Measurements from ENCODE around the gene RTL10.
A peak's percentile ranks its signal among the peaks of the same experiment; 100 is the strongest.

The RTL10 gene

DNA sequence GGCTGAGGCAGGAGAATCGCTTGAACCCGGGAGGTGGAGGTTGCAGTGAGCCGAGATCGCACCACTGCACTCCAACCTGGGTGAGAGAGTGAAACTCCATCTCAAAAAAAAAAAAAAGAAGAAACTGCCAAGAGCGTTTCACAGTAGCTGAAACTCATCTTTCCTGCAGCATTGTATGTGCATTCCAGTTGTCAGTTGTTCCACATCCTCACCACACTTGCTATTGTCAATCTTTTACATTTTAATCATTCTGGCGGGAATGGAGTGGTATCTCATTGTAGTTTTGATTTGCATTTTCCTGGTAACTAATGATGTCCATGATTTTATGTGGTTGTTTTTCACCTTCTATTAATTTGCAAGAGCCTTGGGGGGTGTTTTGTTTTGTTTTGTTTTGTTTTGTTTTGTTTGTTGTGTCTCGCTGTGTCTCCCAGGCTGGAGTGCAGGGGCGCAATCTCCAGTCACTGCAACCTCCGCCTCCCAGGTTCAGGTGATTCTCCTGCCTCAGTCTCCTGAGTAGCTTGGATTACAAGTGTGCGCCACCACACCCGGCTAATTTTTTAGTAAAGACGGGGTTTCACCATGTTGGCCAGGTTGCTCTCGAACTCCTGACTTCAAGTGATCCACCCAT is 8.1 kb upstream of the RTL10 start:
- no peak for DNase-seq (ENCODE audit: low spot score)

DNA sequence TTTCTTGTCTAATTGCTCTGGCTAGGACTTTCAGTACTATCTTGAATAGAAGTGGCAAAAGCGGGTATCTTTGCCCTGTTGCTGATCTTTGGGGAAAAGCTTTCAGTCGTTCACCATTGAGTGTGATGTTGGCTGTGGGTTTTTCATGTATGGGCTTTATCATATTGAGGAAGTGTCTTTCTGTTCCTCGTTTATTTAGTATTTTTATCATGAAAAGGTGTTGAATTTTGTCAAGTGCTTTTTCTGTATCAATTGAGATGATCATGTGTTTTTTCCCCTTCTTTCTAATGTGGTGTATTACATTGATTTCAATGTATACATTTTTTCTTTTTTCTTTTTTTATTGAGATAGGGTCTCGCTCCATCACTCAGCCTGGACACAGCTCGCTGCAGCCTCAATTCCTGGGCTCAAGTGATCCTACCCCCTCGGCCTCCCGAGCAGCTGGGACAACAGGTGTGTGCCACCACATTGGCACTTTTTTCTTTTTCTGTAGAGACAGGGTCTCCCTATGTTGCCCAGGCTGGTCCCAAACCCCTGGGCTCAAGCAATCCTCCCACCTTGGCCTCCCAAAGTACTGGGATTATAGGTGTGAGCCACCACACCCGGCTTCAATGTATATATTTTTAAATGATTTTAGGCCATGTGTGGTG is 5.3 kb upstream of the RTL10 start:
- no peak for DNase-seq (ENCODE audit: low spot score)

DNA sequence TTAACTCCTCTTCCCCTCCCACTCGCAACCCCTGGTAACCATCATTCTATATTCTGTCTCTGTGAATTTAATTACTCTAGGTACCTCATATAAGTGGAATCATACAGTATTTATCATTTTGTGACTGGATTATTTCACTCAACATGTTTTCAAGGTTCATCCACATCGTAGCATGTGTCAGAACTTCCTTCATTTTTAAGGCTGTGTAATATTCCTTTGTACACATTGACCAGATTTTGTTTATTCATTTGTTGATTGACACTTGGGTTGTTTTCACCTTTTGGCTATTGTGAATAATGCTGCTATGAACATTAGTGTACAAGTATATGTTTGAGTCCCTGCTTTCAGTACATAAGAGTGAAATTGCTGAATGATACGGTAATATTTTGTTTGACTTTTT is 2.7 kb upstream of the RTL10 start:
- DNase-seq (ENCODE audit: low spot score): no peak

DNA sequence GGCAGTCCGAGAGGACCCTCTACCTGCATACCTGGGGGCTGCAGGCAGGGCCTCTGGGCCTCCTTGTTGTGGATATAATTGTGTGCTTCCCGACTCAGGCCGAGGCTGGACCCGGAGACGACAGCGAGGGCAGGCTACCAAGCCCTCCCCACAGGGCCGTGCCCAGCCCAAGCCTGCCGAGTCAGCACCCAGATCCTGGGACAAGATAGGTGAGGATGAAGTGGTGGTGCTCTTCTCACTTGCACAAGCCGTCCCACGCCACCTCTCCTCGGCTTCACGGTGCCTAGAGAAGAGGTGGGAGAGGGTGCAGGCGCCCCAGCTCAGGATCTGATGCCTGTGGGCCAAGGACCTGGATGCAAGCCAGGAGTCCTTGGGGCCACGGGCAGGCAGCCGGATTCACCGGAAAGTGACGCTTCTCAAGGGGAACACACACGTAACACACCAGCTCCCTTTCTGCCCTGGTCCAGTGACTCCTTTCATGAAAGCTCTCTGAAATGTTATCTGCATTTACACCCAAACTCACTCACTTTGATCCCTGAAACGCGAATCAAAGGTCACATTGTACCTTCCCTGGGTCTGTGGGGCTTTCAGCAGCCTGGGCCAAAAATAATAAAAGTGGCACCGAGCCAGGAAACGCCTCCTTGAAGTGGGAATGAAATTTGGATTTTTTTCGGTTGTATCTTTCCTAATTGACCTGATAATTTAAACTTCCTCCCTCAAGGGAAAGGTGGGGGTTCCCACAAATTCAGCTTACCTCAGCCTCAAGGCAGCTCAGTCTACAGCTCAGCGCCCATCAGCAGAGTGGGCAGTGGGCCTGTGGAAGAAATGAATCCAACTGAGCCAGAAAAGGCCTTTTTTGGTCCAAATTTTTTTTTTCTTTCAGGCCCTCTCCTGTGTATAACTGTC is 1.1 kb upstream of the RTL10 start:
- DNase-seq (ENCODE audit: low spot score): peak; percentile 74

DNA sequence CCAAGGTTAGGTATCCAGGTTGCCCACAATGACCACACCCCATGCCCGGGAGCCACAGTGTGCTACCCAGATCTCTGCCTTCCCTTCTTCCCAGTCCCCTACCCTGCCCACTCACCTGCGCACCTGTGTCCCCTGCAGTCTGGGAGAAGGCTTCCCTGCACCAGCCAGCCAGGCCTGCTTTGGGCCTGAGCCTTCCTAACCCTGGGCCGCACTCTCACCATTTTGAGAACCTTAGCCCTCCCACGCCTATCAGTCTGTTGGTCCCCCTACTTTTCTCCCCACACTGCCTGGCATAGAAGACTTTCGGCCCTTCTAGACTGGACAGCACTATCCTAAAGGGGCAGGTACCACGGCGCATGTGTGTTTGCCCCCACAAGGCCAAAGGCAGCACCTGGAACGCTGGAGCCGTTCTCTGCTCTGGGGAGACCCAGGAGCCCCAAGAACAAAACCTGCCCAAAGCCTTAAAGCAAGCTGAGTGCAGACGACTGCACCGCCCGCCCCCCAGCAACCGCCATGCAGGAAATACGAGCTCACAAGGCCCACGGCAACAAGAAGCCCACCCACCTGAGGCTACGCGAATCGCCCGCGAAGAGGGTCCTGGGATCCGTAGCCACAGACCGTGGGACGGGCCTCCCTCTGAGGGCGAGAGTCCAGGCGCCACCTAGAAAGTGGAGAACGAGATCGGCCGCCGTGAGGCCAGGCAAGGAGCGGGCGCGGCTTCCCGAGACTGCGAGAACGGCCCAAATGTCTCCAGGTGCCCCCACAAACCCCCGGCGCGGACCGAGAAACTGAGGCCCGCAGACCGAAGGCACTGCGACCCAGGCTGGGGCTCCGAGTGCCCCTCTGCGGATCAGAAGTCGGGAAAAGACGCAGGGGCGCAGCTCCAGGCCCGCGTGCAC is 546 bp downstream of the RTL10 start:
- DNase-seq (ENCODE audit: low spot score): peak; percentile 63

DNA sequence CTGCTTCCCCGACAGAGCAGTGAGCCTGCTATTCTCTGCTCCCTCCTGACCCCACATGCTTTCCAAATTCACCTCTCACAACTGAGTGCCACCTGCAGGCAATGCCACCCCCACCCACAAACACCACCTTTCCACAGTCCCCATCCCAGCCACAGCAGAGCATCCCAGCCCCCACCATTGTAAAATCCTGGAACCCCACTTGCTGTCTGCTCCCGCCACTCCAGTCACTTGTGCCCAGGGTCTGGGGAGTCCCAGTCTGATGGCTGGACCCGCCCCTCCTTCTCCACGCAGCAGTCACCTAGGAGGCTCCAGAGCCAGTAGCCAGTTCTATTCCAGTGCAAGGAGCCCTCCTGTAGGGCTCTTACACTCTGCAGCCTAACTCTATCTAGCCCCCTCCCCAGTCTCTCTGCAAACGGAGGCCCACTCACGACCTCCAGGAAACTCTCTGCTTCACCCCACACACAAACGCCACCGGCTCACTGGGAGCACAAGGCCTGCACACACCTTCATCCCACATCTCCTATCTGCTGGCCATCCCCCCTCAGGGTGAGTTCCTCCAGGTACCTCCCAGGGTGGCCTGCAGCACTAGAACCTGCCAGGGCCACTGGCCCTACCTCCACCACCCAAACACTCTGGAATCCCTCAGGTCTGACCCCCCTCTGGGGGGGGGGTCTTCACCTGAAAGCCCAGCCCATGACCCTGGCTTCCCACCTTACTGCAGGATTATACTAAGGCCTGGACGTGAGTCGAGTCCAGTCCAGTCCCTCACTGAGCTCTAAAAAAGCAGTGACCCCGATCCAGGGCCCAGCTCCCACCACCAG is 1.4 kb downstream of the RTL10 start:
- DNase-seq (ENCODE audit: low spot score): peak; percentile 66

DNA sequence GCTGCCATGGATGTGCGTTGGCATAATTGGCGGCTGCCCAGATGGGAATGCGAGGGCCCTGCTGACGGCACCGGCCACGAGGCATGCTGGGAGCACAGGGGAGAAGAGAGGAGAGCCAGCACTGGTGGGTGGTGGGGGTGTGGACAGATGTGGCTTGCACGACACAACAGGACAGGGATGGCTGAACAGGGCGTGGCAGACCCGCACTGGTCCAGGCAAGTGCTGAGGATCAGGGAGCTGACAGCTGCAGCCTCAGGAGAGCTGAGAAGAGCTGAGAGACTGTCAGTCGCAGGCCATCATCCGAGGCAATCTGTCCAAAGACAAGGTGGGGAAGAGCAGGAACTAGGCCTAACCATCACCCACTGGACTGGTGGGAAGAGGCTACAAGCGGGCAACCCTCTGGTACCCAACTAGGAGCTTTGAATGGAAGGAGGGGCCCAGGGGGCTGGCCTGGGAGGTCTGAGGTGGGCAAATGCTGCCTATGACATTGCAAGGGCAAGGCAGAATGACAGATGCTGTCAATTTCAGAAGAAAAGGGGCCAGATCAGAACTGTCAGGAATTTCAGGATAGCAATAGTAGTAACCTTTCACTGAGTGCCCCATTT is 2.4 kb downstream of the RTL10 start:
- no peak for DNase-seq (ENCODE audit: low spot score)

DNA sequence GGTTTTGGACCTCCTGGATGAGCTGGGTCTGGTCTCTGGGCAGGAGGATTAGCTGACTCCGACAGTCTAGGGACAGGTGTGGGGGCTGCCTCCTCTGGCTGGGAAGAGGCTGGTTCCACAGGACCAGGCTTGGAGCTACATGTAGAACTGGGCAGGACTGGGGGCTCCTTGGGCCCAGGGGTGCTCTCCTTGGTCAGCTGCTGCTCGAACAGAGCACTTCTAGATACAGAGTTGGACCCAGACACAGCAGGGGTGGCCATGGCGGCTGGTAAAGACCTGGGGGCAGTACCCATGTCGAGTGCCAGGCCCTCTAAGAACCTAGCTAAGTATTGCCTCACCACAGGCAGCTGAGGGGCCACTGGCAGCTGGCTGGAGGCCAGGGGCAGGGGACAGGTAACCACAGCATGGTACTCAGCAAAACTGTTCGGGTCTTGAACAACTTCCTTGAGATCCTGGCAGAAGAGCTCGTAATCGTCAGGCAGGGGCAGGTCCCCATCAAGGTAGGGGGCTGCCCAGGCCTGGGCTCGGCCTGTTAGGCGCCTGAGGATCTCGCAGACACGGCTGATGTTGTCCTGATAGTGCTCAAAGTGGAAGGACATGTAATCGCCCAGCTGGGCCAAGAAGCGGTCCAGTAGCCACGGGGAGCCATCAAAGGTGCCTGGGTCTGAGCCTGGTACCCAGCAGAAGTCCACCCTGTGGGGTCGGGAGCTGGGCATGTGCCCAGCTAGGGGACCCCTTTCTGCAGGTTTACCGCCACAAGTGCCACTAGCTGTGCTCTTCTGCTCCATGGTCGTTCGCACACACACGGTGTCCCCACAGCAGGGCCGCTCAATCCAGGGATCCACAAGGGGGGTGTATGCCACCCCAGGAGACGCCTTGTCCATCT is 3.1 kb downstream of the RTL10 start:
- DNase-seq (ENCODE audit: low spot score): no peak

DNA sequence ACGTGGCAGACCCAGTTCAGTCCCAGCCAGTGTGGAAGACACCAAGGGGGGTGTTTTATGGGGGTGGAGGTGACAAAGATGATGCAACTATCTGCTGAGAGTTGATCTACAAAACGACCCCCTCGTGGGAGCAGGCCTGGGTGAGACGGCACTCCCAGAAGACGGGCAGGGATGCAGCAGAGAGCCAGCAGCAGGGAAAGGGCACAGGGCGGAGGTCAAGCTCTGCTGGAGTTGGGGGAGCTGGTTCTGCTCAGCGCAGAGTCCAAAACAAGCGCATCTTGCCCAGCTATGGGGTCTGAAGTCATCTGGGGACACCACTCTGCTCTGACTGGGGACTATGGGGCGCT is 3.9 kb downstream of the RTL10 start:
- no peak for DNase-seq (ENCODE audit: low spot score)

DNA sequence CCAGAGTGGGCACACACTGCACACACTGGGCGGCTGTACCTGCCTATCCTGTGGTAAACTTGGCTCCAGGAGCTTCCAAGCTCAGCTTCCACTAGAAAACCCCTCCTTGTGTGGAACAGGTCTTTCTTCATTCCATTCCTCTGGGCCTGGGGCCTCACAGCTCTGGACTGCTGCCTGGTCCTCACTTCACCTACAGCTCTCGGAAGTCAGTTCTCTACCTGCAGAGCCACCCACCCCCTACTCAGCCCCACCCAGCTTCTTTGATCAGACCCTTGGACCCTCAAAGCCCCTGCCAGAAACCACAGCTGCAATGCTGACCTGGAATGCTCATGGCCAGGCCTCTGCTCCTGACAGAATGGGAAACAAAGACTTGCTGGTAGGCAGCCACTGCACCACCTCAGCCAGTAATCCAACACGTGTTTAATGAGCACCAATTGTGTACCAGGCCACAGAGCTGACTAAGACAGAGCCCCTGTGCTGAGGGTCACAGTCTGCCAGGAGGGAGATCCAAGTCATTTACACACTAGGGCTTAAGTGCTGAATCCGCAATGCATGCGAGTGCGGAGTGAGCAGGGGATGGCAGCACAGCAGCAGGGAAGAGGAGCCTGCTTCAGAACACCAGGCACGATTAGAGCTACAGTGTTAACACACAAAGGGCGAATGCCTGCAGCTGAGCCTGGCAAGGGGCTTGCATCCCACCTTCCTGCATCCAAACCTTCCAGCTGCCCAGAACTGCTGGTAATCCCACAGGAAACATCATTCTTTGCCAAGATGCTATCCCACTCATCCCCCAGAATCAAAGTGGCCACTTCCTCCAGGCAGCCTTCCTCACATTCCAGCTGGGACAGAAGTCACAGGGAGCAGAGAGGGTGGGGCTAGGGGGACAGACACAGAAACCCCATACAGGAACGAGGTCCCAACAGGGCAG is 4.6 kb downstream of the RTL10 start:
- no peak for DNase-seq (ENCODE audit: low spot score)

DNA sequence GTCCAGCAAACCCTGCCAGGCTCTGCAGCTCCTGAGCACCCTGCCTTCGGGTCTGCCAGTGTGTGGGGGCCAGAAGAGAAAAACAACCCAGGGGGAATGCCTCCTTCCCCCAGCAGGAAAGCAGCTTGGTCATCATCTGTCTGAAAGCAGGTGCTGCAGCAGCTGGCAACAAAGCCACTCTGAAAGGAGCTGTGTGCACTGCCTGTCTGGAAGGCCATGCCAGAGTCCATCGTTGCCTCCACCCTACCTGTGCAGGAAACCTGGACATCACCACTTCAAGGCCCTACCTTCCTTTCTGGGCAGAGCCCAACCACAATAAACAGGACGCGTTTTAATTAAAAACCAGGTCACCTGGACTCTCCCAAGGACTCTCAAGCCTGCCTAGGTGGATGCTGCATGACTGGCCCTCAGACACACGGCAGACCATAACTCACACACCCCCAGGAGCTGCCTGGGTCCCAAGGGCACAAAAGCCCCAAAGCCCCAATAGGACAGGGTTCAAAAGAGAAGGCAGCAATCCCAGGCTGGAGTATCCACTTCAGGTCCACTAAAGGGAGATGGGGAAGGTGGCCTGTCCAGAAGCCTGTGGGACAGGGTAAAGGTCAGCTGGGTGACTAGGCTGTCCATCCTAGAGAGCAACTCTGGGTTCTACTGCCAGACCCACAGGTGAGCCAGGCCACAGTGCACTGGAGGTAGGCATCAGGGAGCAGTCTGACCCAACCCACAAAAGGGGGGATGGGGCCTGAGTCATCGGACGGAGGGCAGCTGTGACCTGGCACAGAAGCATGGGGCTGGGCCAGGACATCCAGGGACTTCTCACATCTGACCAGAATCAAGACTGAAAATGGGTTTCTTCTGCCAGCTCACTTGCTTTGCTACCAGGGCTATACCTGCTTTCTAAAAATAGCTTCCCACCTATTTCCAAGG is 6.1 kb downstream of the RTL10 start:
- no peak for DNase-seq (ENCODE audit: low spot score)

DNA sequence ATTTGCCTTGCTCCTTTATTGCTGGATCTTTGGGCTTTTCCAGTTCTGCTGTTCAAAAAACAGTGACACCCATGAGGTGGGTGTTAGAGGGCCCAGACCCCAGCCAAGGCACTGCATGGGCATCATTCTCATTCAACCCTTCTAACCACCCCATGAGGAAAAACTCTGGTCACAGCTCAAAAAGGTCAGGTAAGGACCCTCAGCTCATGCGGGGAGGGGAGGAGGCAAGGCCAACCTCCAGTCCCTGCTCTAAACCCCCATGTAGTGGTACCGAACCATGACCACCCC is 7.4 kb downstream of the RTL10 start:
- DNase-seq (ENCODE audit: low spot score): no peak

DNA sequence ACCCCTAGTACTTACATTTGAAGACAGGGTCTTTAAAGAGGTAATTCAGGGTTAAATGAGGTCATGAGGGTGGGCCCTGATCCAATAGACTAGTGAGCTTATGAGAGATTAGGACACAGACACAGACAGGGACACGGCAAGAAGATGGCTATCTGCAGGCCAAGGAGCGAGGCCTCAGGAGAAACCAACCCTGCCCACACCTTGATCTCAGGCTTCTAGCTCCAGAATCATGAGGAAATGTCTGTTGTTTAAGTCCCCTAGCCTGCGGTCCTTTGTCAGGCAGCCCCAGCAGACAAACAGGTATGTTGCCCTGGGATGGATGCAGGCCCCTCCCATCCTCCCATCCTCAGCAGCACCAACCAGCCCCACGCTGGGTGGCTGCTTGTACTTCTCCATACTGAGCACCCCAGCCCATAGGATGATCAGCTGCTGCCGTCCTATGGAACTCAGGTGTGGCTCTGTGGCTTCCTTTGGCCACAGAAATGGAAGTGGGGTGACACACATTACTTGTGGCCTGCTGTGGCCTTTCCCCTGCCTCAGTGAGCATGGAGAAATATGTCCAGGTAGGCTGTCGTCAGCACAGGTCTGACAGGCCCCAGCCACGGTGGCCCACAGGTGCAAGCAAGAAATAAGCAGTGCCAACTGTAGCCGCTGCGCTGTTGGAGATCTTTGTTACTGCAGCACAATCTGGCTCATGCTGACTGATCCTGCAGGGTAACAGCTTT is 7.9 kb downstream of the RTL10 start:
- DNase-seq (ENCODE audit: low spot score): no peak

DNA sequence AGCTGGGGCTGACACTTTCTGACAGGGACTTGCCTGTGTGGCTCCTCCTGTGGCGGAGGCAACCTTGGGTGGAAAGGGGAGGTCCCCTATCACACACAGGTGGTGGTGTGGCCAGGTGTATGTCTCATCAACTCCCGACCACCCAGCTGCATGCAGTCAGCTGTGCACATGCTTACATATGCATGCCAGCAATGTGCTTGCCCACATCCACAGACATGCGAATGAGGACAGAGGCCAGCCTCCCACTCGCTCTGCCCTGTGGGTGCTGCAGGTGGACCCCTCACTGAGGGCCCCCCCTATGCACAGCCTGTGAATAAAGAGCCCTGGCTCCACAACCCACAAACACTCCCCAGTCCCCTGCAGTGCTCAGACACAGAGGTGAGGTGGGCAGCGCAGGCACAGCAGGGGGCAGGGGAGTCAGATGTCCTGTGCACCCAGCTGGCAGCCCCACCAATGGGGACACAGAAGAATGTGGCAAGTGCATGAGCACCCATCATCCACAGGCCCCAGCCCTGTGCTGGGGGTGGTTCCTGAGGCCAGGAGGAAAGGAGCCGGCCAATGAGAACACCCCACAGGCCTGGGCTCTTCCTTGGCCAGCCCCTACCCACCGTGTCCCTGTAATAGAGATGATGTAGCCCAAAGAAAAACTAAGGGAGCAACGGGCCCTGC is 9.5 kb downstream of the RTL10 start:
- DNase-seq (ENCODE audit: low spot score): peak; percentile 58

DNA sequence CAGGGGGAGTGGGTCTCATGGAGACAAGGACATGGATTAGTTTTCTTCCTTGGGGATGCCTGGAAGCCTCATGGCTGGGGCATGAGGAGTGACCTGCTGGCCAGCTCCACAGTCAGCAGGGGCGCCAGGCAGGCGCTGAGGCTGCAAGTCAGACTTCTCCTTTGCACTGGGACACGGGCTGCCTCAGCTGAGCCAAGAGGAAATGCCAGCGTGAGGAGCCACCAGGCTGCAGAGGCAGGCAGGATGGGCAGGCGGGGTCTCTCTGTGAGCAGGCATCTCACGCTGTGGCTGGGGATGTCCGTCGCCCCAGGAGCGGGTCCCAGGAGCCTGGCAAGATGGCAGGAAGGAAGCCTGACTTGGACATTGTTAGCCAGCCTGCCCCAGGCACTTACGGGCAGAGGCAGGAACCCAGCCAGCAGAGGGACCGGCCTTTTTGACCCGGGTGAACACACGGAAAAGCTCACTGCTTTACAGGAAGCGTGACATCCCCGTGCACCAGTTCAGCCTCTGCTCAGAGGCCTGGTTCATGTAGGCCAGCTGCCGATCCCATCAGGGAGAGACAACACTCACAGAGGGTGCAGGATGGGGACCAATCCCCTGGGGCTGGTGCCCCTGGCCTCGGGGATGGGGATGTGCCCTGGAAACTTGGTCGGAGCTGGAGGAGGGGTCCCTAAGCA is 10.2 kb downstream of the RTL10 start:
- DNase-seq (ENCODE audit: low spot score): peak; percentile 67

DNA sequence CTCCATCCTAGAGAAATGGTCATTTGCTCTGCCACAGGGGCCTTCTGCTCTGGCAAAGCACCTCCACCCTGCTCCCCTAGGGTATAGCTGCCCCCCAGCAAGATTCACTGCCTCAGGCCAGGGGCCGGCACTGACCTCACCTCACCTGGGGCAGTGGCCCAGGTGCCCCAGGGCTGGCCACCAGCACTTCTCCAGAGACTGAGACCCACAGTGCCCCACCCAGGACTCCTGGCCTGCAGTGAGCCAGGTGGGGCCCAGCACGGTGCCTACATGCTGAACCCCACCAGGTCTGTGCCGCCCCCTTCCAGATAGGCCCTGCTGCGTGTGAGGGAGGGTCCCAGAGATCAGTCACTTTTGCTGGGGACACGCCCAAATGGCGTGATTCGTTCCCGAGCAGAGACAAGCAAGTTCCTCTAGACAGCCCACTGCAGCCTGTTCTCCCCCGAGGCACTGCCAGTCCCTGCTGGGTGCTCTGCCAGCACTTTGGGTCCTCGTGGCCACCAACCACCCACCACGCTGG is 10.8 kb downstream of the RTL10 start:
- no peak for DNase-seq (ENCODE audit: low spot score)

Measured in left forelimb (tissue), 1 donor.